ENCODE measurements around the gene HOXB3. TPM values are rescaled to one million over a fixed set of nuclear protein-coding genes. Genes with fewer than 3 reads are reported as not detected.

The HOXB3 gene
- total RNA-seq, 2 experiments from 2014 or later, result 1.4 to 2.0 TPM

- ChIA-PET POLR2A (interaction anchor here (0.7 to 0.9 kb wide), 5 partner anchors 9 to 207 kb away, joined by 3 to 4 read pairs (median 3); partner anchors contain the start of gene HOXB4), CTCF (interaction anchor here (1.3 to 1.7 kb wide), 4 partner anchors 33 to 64 kb away, joined by 3 to 6 read pairs (median 4); partner anchors contain the start of gene HOXB5)
- Mint-ChIP-seq H3K4me3 (no peak overlapping the region), H3K27me3 (peaks cover 1% of the 10 kb centered on the region), H3K36me3 (ENCODE audit: low read depth) (no peaks in the 10 kb centered on the region), H3K4me1 (ENCODE audit: low read depth) (peaks cover 4% of the 10 kb centered on the region), H3K9me3 (no peaks in the 10 kb centered on the region), H3K27ac (no peak overlapping the region)
- ATAC-seq (no peak), DNase-seq (no peak)
- intact Hi-C loops (cut with micrococcal nuclease), result no loop called here
- no peak for TF ChIP-seq CTCF (IDR thresholded peaks at IDR 0.05)
Measured at GRCh38 chr17:48556229-48556575, 33.8 kb downstream of the HOXB3 start.

GRCh38 chr17:48555258-48556228, 34.5 kb downstream of the HOXB3 start:
- Mint-ChIP-seq H3K27ac (no peak overlapping the region), H3K4me1 (ENCODE audit: low read depth) (peaks cover 4% of the 10 kb centered on the region), H3K36me3 (ENCODE audit: low read depth) (no peaks in the 10 kb centered on the region), H3K4me3 (peak overlapping the region; percentile 59), H3K27me3 (peaks cover 1% of the 10 kb centered on the region), H3K9me3 (no peaks in the 10 kb centered on the region)
- intact Hi-C loops (cut with micrococcal nuclease), result no loop called here
- no peak for TF ChIP-seq CTCF (IDR thresholded peaks at IDR 0.05)
- DNase-seq (peak; percentile 28), ATAC-seq (peak; percentile 79)
- ChIA-PET POLR2A (interaction anchor here (0.6 to 1.4 kb wide), 5 partner anchors 8 to 124 kb away, joined by 3 to 4 read pairs (median 3); no protein-coding TSS in a partner anchor), CTCF (interaction anchor here (0.7 to 1.7 kb wide), 5 partner anchors 27 to 64 kb away, joined by 3 to 6 read pairs (median 3); partner anchors contain the start of gene HOXB5)

- H3K4me3 Mint-ChIP-seq, result peak overlapping the region; percentile 59
- intact Hi-C loops (cut with micrococcal nuclease), result no loop called here
- CTCF ChIA-PET, result interaction anchor here (0.7 to 1.7 kb wide), 2 partner anchors 28 to 39 kb away, joined by 3 to 6 read pairs; partner anchors contain the start of gene HOXB5
- no peaks in the 10 kb centered on the region for H3K9me3 Mint-ChIP-seq
- no peak overlapping the region for H3K27ac Mint-ChIP-seq
- TF ChIP-seq CTCF (IDR thresholded peaks at IDR 0.05), result no peak
- H3K36me3 Mint-ChIP-seq (ENCODE audit: low read depth), result no peaks in the 10 kb centered on the region
- DNase-seq (no peak), ATAC-seq (no peak)
- peaks cover 1% of the 10 kb centered on the region for H3K27me3 Mint-ChIP-seq
- POLR2A ChIA-PET, result interaction anchor here (1.4 kb wide), 1 partner anchor 11 kb away, joined by 4 read pairs; no protein-coding TSS in a partner anchor
- peaks cover 4% of the 10 kb centered on the region for H3K4me1 Mint-ChIP-seq (ENCODE audit: low read depth)
Measured at GRCh38 chr17:48554412-48555257, 35.4 kb downstream of the HOXB3 start.

GRCh38 chr17:48553826-48554225, 36.2 kb downstream of the HOXB3 start:
- peaks cover 4% of the 10 kb centered on the region for H3K4me1 Mint-ChIP-seq (ENCODE audit: low read depth)
- H3K9me3 Mint-ChIP-seq, result no peaks in the 10 kb centered on the region
- ChIA-PET POLR2A (no interaction called here), CTCF (no interaction called here)
- DNase-seq (no peak), ATAC-seq (no peak)
- no peak for TF ChIP-seq CTCF (IDR thresholded peaks at IDR 0.05)
- H3K27ac Mint-ChIP-seq, result no peak overlapping the region
- intact Hi-C loops (cut with micrococcal nuclease), result no loop called here
- peaks cover 1% of the 10 kb centered on the region for H3K27me3 Mint-ChIP-seq
- H3K4me3 Mint-ChIP-seq, result no peak overlapping the region
- H3K36me3 Mint-ChIP-seq (ENCODE audit: low read depth), result no peaks in the 10 kb centered on the region
